ENCODE data around the gene ZNF558.
"Not testable (repeated sequence)": the region's sequence is repeated elsewhere in the genome, so short reads cannot be mapped to it uniquely, and the experiment has no call there.

The ZNF558 gene

GRCh38 chr19:8794823-8795222, 37.3 kb downstream of the ZNF558 start:
- no peak for DNase-seq

DNA sequence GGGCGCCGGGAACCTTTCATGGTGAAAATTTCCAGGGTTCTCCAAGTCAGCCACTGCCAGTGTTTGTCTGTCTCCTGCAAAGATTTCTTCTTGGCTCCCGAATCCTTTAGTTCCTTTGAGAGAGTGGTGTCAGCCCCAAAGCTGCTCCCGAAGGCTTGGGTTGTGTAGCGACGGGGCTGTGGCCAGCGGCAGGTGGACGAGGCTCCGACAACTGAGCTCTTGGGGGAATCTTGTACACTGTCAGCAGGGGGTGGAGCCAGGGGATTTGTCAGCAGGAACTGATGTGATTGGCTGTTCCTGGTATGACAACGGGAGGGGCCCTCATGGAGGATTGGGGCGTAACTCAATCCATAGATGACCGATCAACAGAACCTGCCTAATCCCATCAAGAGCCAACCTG, 58.5 kb downstream of the ZNF558 start:
- not testable (repeated sequence) for DNase-seq

DNA sequence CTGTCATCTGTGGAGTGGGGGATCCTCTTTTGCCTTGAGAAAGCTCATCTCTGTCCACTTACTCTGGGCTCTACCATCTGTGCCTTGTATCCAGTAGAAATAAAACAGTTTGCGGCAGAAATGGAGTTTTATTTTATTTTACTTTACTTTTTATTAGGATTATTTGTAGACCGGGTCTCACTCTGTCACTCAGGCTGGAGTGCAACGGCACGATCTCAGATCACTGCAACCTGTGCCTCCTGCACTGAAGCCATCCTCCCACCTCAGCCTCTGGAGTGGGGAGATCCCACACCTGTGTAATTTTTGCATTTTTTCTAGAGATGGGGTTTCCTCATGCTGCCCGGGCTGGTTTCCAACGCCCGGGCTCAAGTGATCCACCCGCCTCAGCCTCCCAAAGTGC, 62.8 kb downstream of the ZNF558 start:
- DNase-seq: not testable (repeated sequence)

DNA sequence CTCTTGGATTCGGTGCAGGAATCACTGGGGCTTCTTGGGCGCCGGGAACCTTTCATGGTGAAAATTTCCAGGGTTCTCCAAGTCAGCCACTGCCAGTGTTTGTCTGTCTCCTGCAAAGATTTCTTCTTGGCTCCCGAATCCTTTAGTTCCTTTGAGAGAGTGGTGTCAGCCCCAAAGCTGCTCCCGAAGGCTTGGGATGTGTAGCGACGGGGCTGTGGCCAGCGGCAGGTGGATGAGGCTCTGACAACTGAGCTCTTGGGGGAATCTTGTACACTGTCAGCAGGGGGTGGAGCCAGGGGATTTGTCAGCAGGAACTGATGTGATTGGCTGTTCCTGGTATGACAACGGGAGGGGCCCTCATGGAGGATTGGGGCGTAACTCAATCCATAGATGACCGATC, 64.8 kb downstream of the ZNF558 start:
- not testable (repeated sequence) for DNase-seq
